A549 (cell line): ENCODE results near the gene C6orf163. TPM values are rescaled to one million over a fixed set of nuclear protein-coding genes. Genes with fewer than 3 reads are reported as not detected.

Experiments
- ATAC-seq, 2 experiments: fragments of 200-7000 bp in 1 of 2; fragments of >200 bp in 1 of 2; cut with Nextera tagmentation in 1 of 2; cut with Tn5 transposase in 1 of 2; 3 replicates each; pipeline versions ENCODE4 v1.8.0 to v1.9.1; 2018 to 2020; ENCODE audit warnings: mild to moderate bottlenecking in 1 of 2, moderate library complexity in 1 of 2
- CTCF ChIA-PET: fragments of 300-600 bp; sonication (Branson Sonifier 250); formaldehyde crosslinking; extraction: SDS; loops from one replicate; lab custom pipeline; 2021; ENCODE audit warnings: antibody characterized with exemption, inconsistent platforms; lab: Yijun Ruan, JAX
- POLR2A ChIA-PET: fragments of 350-600 bp; formaldehyde crosslinking; extraction: SDS; loops from one replicate; lab custom pipeline; 2021; ENCODE audit warnings: antibody characterized with exemption, inconsistent platforms; lab: Yijun Ruan, JAX
- DNase-seq, 2 experiments: peaks; one replicate each; pipeline versions ENCODE4 v3.0.0 to v3.0.0-alpha.2; 2011 to 2016; ENCODE audit warnings: low read depth in 1 of 2, low spot score in 1 of 2
- FAIRE-seq: peaks from 2 replicates; lab custom pipeline; 2011; peaks lifted over from hg19 to GRCh38; lab: Jason Lieb, UNC
- H3K27ac ChIP-seq, 2 experiments: fragments of >200 bp; sonication (Bioruptor Twin); formaldehyde crosslinking; 3 replicates each; pipeline ENCODE4 v1.5.1; 2016 to 2017
- H3K4me1 ChIP-seq: fragments of >200 bp; sonication (Bioruptor Twin); formaldehyde crosslinking; 3 replicates; pipeline ENCODE4 v1.6.1; 2016
- H3K4me2 ChIP-seq: fragments of >200 bp; sonication (Bioruptor Twin); formaldehyde crosslinking; 3 replicates; pipeline ENCODE4 v1.6.1; 2016
- H3K4me3 ChIP-seq: fragments of >200 bp; sonication (Bioruptor Twin); formaldehyde crosslinking; 3 replicates; pipeline ENCODE4 v1.5.1; 2016
- H3K9me3 ChIP-seq: fragments of >200 bp; sonication (Bioruptor Twin); formaldehyde crosslinking; 3 replicates; pipeline ENCODE4 v1.6.1; 2016
- ATOH8 ChIP-seq: fragments of 250-450 bp; sonication (Bioruptor Pico); IDR thresholded peaks from 2 replicates; pipeline ENCODE4 v1.5.0; 2020; ENCODE audit warnings: low read depth, mild to moderate bottlenecking, moderate library complexity
- BHLHE40 ChIP-seq: IDR thresholded peaks from 2 replicates; pipeline ENCODE4 v1.6.1; 2012; ENCODE audit warnings: low read depth, low read length, inconsistent platforms
- CBX2 ChIP-seq: fragments of 200-600 bp; sonication (generic); IDR thresholded peaks from 2 replicates; pipeline ENCODE4 v1.6.1; 2016; ENCODE audit warnings: low read depth, mild to moderate bottlenecking, borderline replicate concordance
- ESRRA ChIP-seq: fragments of 150-350 bp; IDR thresholded peaks from 2 replicates; pipeline ENCODE4 v1.6.1; 2014; ENCODE audit warnings: mild to moderate bottlenecking, low read length, borderline replicate concordance
- FOXS1 ChIP-seq: fragments of 250-450 bp; sonication (Bioruptor Pico); IDR thresholded peaks from 2 replicates; pipeline ENCODE4 v1.5.0; 2020; ENCODE audit warnings: mild to moderate bottlenecking, moderate library complexity
- HDAC2 ChIP-seq: fragments of 200-600 bp; sonication (generic); IDR thresholded peaks from 2 replicates; pipeline ENCODE4 v1.6.1; 2016
- HMGXB4 ChIP-seq: fragments of 250-450 bp; sonication (Bioruptor Pico); IDR thresholded peaks from 2 replicates; pipeline ENCODE4 v1.5.0; 2021; ENCODE audit warnings: mild to moderate bottlenecking, moderate library complexity, borderline replicate concordance
- JUN ChIP-seq, 2 experiments: fragments of >200 bp; sonication (Bioruptor Twin); formaldehyde crosslinking; IDR thresholded peaks; 2 replicates in 1 of 2; 3 replicates in 1 of 2; pipeline ENCODE4 v1.6.1; 2016 to 2017
- NFE2L2 ChIP-seq: fragments of 150-350 bp; conservative IDR thresholded peaks from 2 replicates; pipeline ENCODE4 v1.6.1; 2014; ENCODE audit warnings: low read length
- NR3C1 ChIP-seq: fragments of >200 bp; sonication (Bioruptor Twin); formaldehyde crosslinking; IDR thresholded peaks from 3 replicates; pipeline ENCODE4 v1.6.1; 2017
- POLR2A ChIP-seq: IDR thresholded peaks from 2 replicates; pipeline ENCODE4 v1.6.1; 2012; ENCODE audit warnings: mild to moderate bottlenecking, low read length
- TFCP2L1 ChIP-seq: fragments of 250-450 bp; sonication (Bioruptor Pico); IDR thresholded peaks from 2 replicates; pipeline ENCODE4 v1.5.0; 2021; ENCODE audit warnings: mild to moderate bottlenecking
- TP53 ChIP-seq: fragments of 250-450 bp; sonication (Bioruptor Pico); IDR thresholded peaks from 2 replicates; pipeline ENCODE4 v1.5.0; 2021; ENCODE audit warnings: mild to moderate bottlenecking, moderate library complexity
- WGBS: methylation state at CpG from one replicate; pipeline ENCODE4 v1.1.6; 2017; ENCODE audit errors: missing lambda C conversion rate; 5-methylcytosine and 5-hydroxymethylcytosine counted together
- polyA plus RNA-seq, 4 experiments: library from polyadenylated mRNA; depleted of rRNA in 3 of 4; stranded (reverse); fragments of >200 nt; fragmentation: RNase III in 1 of 4; extraction: RNeasy Plus Mini Kit Qiagen cat#74134 plus additional on column Dnase treatment in 1 of 4; gene quantifications; 2 replicates in 3 of 4; 3 replicates in 1 of 4; pipeline ENCODE4 v1.2.3, GENCODE V29; 2011 to 2017
- TF ChIP-seq, protein P1 (sequence below): fragments of >200 bp; sonication (Bioruptor Twin); formaldehyde crosslinking; IDR thresholded peaks from 3 replicates; pipeline ENCODE4 v1.6.1; 2016
- TF ChIP-seq, protein P2 (sequence below): fragments of 150-350 bp; IDR thresholded peaks from 2 replicates; pipeline ENCODE4 v1.6.1; 2014; ENCODE audit warnings: low read depth, mild to moderate bottlenecking, low read length
- TF ChIP-seq, protein P3 (sequence below): fragments of 200-600 bp; sonication (generic); IDR thresholded peaks from 2 replicates; pipeline ENCODE4 v1.6.1; 2016; ENCODE audit warnings: antibody characterized with exemption, mild to moderate bottlenecking, moderate library complexity

C6orf163 gene
- polyA plus RNA-seq, 2 of the 4 experiments (the other 2 are of a cell fraction) = 0.39 to 0.44 TPM

GRCh38 chr6:87346700-87347099 is 2.1 kb downstream of the C6orf163 start:
- no peak overlapping the region for H3K4me2 ChIP-seq
- no peaks in the 10 kb centered on the region for H3K9me3 ChIP-seq
- H3K4me3 ChIP-seq = no peak overlapping the region
- 91% methylated on average over 3 of the region's 3 CpGs for WGBS
- ATAC-seq (no peak), FAIRE-seq (no peak), DNase-seq (no peak)
- TF ChIP-seq ESRRA (no peak), CBX2 (no peak)
- ChIA-PET CTCF (no interaction called here), POLR2A (no interaction called here)
- H3K4me1 ChIP-seq = no peaks in the 10 kb centered on the region
- H3K27ac ChIP-seq = no peak overlapping the region

DNA sequence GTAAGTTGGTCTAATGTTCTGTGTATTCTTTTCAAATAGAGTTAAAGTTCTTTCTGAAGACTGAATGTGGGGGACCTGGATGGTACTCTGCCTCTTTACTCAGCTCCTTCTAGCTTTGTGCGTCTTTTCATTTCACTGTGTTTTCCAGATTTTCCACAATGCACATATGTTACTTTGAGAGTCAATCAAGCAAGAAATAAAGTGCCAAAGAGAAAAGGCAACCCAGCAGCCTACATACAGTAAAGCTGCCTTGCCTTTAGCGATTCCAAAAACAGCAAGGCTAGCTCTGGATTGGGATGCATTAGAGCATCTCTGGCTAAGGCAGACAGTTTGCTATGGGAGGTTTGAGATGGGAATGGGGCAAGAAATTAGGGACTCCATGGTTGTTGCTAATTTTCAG is 5.3 kb downstream of the C6orf163 start:
- Histone ChIP-seq H3K27ac (no peak overlapping the region), H3K4me2 (no peak overlapping the region), H3K4me3 (no peak overlapping the region), H3K4me1 (no peaks in the 10 kb centered on the region), H3K9me3 (no peaks in the 10 kb centered on the region)
- no peak for DNase-seq
- no peak for TF ChIP-seq HMGXB4 (CRISPR knock-in tag)
- TF ChIP-seq TP53 (CRISPR knock-in tag) = no peak
- TF ChIP-seq BHLHE40 = no peak
- TF ChIP-seq TFCP2L1 = no peak
- no peak for TF ChIP-seq NR3C1
- no peak for TF ChIP-seq JUN (IDR thresholded peaks at IDR 0.05)
- TF ChIP-seq, protein P1, sequence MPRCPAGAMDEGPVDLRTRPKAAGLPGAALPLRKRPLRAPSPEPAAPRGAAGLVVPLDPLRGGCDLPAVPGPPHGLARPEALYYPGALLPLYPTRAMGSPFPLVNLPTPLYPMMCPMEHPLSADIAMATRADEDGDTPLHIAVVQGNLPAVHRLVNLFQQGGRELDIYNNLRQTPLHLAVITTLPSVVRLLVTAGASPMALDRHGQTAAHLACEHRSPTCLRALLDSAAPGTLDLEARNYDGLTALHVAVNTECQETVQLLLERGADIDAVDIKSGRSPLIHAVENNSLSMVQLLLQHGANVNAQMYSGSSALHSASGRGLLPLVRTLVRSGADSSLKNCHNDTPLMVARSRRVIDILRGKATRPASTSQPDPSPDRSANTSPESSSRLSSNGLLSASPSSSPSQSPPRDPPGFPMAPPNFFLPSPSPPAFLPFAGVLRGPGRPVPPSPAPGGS = no peak
- TF ChIP-seq, protein P2, sequence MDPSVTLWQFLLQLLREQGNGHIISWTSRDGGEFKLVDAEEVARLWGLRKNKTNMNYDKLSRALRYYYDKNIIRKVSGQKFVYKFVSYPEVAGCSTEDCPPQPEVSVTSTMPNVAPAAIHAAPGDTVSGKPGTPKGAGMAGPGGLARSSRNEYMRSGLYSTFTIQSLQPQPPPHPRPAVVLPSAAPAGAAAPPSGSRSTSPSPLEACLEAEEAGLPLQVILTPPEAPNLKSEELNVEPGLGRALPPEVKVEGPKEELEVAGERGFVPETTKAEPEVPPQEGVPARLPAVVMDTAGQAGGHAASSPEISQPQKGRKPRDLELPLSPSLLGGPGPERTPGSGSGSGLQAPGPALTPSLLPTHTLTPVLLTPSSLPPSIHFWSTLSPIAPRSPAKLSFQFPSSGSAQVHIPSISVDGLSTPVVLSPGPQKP = no peak
- no peak for TF ChIP-seq POLR2A
- no peak for TF ChIP-seq NFE2L2
- no peak for TF ChIP-seq FOXS1 (CRISPR knock-in tag)
- no peak for TF ChIP-seq ATOH8
- TF ChIP-seq, protein P3, sequence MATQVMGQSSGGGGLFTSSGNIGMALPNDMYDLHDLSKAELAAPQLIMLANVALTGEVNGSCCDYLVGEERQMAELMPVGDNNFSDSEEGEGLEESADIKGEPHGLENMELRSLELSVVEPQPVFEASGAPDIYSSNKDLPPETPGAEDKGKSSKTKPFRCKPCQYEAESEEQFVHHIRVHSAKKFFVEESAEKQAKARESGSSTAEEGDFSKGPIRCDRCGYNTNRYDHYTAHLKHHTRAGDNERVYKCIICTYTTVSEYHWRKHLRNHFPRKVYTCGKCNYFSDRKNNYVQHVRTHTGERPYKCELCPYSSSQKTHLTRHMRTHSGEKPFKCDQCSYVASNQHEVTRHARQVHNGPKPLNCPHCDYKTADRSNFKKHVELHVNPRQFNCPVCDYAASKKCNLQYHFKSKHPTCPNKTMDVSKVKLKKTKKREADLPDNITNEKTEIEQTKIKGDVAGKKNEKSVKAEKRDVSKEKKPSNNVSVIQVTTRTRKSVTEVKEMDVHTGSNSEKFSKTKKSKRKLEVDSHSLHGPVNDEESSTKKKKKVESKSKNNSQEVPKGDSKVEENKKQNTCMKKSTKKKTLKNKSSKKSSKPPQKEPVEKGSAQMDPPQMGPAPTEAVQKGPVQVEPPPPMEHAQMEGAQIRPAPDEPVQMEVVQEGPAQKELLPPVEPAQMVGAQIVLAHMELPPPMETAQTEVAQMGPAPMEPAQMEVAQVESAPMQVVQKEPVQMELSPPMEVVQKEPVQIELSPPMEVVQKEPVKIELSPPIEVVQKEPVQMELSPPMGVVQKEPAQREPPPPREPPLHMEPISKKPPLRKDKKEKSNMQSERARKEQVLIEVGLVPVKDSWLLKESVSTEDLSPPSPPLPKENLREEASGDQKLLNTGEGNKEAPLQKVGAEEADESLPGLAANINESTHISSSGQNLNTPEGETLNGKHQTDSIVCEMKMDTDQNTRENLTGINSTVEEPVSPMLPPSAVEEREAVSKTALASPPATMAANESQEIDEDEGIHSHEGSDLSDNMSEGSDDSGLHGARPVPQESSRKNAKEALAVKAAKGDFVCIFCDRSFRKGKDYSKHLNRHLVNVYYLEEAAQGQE = no peak
- ChIA-PET CTCF (no interaction called here), POLR2A (no interaction called here)
- WGBS = 94% methylated on average over 2 of the region's 2 CpGs
- no peak for ATAC-seq
- FAIRE-seq = no peak

DNA sequence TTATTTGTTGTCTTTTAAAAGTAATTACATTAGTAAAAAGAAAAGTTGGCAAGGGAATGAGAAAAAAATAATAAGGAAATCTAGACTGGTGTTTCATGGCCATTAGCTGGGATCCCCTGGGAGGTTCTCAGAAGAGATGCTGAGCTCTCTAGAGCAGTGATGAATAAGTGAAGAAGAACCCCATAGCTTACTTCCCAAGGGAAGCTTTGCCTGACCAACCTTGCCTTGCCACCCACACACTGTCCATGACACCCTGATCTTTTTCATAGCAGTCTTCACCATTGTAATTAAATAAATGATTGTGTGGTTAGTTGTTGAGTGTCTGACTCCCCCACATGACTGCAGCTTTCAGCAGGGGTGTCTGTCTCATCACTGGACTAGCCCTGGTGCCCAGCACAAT is 5.9 kb downstream of the C6orf163 start:
- Histone ChIP-seq H3K4me2 (no peak overlapping the region), H3K27ac (no peak overlapping the region), H3K4me1 (no peaks in the 10 kb centered on the region), H3K9me3 (no peaks in the 10 kb centered on the region), H3K4me3 (no peak overlapping the region)
- FAIRE-seq (no peak), ATAC-seq (no peak), DNase-seq (no peak)
- TF ChIP-seq, protein P1 = no peak
- no peak for TF ChIP-seq TFCP2L1
- TF ChIP-seq HDAC2 = no peak
- ChIA-PET CTCF (no interaction called here), POLR2A (no interaction called here)
